GM21423 (cell line): ENCODE measurements around the gene HOXC12.

ENCODE experiments used
- ATAC-seq: cut with Tn5 transposase; IDR thresholded peaks from one replicate; pipeline ENCODE4 v1.9.1; 2021; ENCODE audit warnings: mild to moderate bottlenecking, moderate library complexity; ENCODE audit not compliant: unreplicated experiment

HOXC12 gene

GRCh38 chr12:53940443-53941014, 14.2 kb upstream of the HOXC12 start:
- no peak for ATAC-seq

DNA sequence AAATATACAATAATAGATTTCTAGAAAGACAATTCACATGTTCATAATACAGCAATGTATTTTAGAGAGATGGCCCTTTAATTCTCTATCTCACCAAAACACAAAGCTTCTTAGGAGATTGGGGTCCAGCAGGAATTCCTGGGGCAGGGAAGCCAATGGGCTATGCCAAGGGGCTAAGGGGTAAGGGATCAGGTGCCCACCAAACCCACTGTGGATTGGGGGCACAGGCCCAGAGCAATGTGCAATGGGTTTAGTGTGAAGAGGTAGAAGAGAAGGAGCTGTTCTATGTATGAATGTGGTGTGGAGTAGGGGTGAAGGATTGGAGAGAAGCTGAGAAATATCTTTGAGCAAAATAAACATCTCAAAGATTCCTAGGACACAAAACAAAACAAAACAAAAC, 13.5 kb upstream of the HOXC12 start:
- ATAC-seq: no peak

- no peak for ATAC-seq
Observed at GRCh38 chr12:53941750-53942149, 13.0 kb upstream of the HOXC12 start.

- no peak for ATAC-seq
Observed at GRCh38 chr12:53942467-53942997, 12.2 kb upstream of the HOXC12 start.

DNA sequence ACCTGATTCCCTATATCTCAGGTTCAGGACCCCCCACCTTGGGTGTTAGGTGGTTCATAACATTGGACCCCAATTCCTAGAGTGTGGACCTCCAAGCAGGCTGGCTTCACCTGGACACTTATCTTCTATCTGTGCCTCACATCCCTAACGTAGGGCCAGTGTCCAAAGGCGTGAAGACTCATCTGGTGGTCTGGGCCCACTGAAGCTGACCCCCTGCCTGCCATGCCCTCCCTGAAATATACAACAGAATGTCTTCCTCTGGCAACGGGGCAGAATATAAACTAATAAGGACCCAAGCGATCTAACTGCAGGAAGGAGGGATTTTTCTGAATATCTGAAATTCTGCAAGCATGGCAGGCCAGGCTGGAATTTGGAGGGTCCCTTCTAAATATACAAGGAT, 10.5 kb upstream of the HOXC12 start:
- no peak for ATAC-seq

GRCh38 chr12:53944907-53945847, 9.5 kb upstream of the HOXC12 start:
- no peak for ATAC-seq

DNA sequence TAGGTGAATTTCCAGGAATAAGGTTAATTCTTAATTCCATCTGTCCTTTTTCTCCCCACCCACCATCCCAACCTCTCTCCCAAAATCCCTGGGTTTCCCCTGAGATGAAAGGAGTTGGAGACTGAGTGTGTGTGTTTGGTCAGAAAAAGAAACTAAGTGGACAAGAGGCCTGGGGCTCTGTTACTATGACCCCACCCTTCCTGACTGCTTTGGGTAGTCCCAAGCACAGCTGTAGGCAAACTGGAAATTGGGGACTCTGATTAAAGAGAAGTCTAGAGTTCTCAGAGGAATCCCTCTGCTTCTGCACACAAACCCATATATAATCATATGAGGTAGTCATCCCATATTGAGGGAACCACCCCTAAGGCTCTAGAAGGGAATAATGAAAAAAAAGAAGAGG, 7.0 kb upstream of the HOXC12 start:
- ATAC-seq: no peak

- no peak for ATAC-seq
Observed at GRCh38 chr12:53948650-53949593, 5.8 kb upstream of the HOXC12 start.

- ATAC-seq: no peak
Observed at GRCh38 chr12:53949631-53950436, 4.9 kb upstream of the HOXC12 start.

GRCh38 chr12:53950437-53950773, 4.3 kb upstream of the HOXC12 start:
- no peak for ATAC-seq

DNA sequence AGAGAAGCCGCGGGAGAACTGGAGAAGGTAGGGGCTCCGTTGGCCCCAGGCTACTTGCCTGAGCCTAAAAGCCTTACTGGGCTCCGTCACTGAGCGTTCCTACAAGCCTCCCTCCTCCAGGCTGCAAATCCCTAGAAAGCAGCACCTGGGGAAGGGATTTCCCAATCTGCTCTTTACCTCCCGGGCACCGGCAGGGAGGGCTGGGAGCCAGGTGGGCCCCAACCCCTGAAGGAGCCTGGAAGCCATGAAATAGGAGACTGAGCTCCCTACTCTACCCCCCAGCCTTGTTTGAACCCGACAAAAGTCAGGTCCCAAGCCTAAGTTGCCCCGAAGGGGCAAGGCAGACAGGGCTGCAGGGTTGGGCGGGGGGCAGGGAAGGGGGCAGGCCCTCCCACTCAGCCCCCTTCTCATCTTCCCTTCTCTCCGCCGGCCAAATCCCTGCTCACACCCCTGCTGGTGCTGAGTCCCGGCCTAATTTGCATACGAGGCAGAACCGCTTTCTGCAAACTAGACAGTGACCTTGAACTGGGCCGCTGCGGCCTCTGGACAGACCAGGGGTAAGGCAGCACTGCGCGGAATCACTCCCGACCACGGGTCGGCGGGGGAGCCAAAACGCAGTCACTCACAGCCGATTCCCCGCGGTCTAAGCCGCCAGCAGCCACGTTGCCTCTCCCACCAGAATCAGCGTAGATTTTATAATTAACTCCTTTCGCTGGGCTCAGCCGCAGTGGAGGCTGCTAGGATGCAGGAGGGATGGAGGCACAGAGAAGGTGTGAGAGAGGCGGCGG, 3.7 kb upstream of the HOXC12 start:
- no peak for ATAC-seq

DNA sequence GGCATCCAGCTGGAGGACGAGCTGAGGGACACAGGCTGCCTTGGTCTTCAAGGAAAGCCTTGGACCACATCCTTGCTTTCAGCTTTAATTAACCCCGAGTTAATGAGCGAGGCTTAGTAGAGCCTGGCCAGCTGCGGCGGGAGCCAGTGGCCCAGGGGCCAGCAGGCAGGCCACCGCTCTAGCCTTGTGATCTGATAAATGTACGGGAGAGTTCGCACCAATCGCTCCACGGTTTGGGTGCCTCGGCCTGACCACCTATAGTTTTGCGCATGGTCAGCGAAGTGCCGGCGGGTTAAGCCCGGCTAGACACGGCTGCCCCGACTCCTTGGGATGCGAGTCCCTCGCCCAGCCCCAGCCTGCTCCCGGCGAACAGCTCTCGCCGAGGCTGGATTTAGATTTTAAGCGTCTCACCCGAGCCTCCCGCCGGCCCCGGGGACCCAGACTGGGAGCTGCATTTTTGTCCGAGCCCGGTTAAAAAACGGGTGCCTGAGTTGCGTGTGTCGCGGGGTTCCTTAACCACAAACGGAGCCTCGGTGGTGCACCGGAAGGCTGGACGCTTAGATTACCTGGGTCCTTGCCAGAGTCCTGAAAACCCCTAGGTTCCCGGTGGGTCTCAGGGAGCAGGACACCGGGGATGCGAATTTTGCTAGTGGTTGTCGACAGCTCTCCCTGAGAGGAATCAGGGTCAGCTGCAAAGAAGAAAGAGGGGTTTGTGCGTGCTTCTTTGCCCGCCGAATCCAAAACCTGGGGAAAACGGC, 2.9 kb upstream of the HOXC12 start:
- no peak for ATAC-seq

GRCh38 chr12:53952335-53952694, 2.4 kb upstream of the HOXC12 start:
- no peak for ATAC-seq

DNA sequence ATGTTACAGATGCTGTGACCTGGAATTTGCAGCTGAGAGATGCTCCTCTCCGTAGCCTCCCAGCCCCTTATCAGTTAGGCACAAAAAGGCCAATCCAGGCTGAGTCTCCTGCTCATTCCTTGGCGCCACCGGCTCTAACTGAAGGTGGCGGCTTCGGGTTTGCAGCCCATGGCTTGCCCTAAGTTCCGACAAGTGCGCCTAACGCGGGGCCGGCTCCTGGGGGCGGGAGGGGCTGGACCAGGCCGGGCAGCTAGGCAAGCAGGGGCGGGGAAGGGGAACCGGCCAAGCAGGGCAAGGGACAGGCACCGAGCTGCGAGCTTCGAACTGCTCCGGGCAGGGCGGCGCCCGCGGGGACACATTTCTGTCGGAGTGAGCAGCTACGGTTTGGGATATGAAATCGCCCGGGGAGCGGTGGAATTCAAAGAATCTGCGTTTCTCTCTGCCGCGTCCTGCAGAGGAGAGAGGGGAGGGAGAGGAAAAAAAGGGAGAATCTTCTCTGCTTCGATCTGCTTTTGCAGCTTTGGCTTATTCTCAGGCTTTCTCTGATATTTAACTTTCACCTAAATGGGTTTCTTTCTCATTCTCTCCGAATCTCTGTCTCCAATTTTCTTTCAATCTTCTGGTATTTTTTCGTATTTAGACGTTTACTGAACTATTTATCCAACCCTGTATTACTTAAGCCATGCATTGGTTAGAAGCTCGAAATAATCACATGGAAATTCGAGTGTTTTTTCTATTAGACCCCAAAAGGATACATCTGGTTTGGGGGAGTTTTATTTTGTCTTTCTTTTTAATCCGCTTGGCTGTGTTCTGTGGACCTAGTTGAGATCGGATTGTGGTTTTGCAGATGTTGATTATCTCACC, 1.6 kb upstream of the HOXC12 start:
- no peak for ATAC-seq

DNA sequence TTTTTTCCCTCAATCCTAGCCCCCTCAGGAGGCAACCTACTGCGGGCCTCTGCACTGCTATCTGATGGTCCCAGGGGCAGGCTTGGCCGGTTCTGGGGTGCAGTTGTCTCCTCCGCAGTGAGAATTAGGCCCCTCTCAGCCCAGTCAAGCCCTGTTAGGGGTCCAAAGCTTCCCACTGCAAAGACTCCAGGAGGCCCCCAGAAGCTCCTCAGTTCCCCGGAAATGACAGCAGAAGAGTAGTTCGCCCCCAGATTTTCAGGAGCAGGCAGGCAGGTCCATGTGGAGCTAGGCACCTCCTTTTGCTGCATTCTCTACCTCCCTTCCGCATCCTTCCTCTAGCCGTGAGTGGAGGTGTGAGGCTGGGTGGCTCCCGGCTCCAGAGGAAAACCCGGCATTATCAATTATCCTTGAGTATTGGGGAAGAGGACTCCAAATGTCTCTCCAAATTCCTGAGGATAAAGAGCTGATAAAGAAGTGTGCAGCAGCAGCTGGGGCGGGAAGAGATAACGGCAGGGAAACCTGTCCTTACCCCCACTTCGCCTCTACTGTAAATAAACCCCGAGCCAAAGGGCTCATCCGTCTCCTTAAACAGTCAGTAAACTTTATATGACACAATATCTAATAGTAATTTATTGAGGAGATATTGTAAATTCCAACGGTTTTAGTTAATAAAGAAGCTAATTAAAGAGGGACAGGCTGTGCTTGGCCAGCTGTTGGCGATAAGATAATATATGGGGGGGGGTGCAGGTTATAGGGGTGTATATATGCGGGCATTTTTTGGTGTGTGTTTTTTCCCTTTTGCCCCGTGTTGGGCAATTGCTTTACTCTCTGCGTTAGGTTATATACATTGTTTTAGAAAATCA, 641 bp upstream of the HOXC12 start:
- ATAC-seq: no peak

GRCh38 chr12:53955036-53955775, 503 bp downstream of the HOXC12 start:
- no peak for ATAC-seq
